ENCODE data around the gene TUBGCP5.
"Not testable (repeated sequence)": the region's sequence is repeated elsewhere in the genome, so short reads cannot be mapped to it uniquely, and the experiment has no call there.

TUBGCP5 gene

DNA sequence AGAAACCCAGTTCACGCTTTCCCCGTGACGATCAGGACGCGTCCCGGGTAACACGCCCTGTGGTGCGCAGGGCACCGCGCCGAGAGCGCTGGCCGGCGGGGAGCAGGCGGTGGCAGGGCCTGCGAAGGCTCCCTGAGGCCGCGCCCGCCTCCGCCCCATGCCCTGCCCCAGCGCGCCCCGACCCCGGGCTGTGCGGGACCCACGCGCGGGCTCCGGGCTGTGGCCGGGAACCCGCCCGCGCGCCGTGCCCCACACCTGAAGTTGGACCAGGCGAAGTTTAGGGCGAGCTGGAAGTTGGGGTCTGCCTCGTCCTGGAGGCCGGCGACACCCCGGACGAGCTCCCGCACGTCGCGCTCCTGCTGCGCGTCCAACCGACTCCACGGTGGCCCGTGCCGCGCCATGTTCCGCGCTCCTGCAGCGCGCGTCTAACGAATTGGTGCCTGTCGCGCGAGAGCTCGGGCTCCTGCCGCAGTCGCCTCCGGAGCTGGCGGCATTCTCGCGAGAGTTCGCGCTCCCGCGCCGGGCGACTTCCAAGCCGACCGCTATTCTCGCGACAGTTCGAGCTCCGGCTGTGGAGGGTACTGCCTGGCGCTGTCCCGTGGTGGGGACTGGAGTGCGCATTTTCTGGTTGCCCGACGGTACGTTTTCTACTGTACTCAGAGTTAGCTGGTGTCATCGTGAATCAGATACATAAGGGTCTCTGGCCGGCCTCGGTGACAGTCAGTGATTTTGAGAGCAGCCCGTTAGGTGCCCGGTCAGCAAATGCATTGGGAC lies at the start of gene TUBGCP5:
TUBGCP5 (minus strand) TSS at position 427 of the 774 bp plus-strand sequence; CDS start at position 401, 26 bp downstream.
- DNase-seq (ENCODE audit: low spot score) = peak; percentile 94

DNA sequence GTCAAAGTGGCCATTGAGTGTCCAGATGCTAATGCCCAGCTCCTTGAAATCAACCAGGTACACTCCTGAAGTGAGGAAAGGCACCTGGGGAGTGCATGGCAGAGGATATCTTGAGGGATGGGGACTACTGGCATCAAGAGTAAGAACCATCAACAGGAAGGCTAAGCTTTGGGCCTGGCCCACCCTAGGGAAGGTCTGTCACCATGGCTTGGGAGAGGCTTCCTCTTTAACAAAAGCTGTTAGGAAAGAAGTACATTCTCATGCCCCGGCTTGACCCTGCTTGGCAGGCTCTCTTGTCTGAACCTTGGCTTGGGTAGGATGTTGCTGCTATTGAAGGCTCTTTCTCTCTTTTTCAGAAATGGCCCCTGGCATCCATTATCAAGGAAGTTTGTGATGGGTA lies 43.7 kb upstream of the TUBGCP5 start:
- no peak for DNase-seq (ENCODE audit: low spot score)

DNA sequence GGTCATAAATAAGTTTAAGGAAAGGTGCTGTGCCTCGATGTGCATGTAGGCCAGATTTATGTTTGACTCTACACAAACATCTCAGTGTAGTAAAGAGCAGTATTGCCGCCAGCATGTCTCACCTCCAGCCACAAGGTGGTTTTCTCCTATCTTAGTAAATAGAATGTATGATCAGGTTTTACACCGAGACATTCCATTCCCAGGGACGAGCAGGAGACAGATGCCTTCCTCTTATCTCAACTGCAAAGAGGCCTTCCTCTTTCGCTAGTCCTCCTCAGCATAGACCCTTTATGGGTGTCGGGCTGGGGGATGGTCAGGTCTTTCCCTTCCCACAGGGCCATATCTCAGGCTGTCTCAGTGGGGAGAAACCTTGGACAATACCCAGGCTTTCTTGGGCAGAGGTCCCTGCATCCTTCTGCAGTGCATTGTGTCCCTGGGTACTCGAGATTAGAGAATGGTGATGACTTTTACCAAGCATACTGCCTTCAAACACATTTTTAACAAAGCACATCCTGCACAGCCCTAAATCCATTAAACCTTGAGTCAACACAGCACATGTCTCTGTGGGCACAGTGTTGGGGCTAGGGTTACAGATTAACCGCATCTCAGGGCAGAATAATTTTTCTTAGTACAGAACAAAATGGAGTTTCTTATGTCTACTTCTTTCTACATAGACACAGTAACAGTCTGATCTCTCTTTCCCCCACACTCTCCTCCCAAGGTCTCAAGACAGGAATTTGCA lies 42.8 kb upstream of the TUBGCP5 start:
- DNase-seq (ENCODE audit: low spot score) = not testable (repeated sequence)

DNA sequence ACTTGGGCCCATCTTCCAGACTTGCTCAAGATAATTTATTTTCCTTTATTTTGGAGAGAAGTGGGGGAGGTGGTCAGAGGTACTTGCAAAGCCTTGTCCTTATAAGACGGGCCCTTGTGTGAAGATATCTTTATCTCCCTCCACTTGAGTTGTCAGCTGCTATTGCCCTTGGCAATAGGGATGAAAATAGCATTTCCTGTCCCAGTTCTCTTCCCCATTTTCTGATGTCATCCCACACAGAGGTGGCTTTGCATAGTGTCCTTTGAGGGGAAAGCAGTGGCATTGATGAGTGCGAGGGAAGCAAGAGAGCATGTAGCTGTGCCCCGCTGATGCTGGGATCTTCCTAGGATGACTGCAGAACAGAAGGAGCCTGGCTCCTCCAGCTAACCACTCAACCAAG lies 41.9 kb upstream of the TUBGCP5 start:
- peak; percentile 27 for DNase-seq (ENCODE audit: low spot score)

DNA sequence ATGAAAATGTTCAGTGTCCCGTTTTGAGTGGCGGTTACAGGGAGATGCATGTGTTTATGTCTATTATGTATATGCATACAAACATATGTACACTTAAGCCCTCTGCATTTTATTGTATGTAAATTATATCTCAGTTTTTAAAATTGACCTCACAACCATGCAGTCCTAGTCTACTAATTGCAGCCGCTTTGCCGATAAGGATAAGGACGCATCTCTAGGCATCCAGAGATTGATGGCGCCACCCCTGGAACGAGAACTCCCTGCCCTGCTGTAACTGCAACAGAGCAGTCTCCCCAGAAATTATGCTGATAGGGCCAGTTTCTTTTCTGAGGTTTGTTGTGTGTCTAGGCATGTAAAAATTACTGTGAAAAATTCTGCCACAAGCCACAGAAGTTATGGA lies 40.4 kb upstream of the TUBGCP5 start:
- DNase-seq (ENCODE audit: low spot score) = no peak

DNA sequence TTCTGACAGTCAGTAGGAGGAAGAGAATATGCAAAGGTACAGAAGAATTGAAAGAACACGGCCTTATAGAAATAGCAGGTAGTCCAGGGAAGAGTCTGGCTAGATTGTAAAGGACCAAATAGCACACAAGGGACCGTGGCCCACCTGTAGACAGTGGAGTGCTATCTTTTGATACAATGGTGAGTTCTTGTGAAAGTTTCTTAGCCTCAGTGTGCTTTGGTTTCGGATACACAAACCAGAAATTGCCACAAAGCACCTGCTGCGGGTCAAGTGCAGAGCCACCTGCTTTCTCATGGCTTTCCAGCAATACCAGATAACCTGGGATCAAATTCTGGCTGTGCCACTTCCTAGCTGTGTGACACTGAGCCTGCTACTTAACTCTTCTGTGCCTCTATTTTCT lies 36.6 kb upstream of the TUBGCP5 start:
- DNase-seq (ENCODE audit: low spot score) = no peak

DNA sequence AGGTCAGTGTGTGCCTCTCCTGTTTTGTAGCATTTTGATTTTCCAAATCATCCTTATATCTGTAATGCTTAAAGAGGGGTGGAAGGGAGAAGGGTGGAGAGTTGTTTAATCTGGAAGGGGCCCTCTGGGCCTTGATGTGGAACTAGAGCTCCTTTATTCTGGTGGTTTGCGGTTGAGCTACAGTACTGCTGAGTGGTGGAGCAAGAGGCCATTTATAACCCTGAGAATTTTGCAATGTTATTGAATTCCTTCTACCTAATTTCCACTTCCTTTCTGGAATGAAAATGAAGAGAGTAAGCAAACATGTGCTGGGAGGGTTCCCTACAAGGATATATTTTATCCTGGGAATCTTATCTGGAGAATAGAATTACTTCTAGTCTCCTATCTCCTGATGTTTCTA lies 35.3 kb upstream of the TUBGCP5 start:
- no peak for DNase-seq (ENCODE audit: low spot score)

DNA sequence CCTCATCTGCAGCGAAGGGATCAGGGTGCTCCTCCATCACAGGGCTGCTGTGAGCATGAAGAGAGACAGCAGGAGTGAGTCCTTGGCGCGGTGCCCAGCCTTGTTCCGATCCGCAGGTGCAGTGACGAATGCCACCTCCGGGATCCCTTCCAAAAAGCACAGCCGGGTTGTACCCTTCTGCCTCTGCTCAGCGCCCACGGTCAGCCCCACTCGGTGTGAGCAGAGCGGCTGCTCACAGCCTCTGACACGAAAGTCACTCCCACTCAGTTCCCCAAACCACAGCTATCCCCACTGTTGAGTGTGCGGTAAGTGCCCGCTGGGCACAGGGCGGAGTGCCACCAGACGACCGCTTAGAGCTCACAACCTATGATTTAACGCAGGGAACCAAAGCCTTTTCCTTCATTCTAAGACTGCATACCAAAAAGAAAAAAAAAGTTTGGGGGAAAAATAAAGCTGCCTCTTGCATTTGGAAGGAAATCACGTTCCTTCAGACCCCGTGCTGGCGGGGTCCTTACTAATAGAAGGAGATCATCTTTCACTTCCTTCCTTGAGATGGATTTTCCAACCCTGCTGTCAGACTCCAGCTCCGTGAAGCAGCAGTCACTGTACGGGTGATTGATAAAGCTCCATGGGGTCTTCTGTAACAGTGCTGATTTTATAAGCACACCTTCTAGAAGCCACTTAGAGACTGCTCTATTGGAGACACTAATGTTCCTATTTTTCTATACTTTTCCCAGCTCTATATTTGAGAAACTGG lies 34.7 kb upstream of the TUBGCP5 start:
- DNase-seq (ENCODE audit: low spot score) = peak; percentile 23

DNA sequence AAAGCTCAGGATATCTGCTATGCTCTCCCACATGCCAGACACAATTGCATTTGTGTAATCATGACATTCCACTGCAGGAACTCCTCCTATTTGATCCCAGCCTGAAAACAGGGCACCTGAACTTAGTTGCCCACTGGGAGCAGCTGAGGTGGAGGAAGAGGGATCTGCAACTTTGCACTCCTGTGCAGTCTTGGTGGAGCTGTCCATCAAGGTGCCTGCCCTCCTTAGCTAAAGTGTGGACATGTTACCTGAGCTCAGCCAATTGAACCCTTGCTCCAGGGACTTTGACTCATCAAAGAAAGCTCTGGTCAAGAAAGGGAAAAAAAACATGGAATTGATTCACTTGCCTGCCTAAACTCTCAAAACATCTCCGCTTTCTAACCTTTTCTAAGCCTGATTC lies 33.3 kb upstream of the TUBGCP5 start:
- no peak for DNase-seq (ENCODE audit: low spot score)

DNA sequence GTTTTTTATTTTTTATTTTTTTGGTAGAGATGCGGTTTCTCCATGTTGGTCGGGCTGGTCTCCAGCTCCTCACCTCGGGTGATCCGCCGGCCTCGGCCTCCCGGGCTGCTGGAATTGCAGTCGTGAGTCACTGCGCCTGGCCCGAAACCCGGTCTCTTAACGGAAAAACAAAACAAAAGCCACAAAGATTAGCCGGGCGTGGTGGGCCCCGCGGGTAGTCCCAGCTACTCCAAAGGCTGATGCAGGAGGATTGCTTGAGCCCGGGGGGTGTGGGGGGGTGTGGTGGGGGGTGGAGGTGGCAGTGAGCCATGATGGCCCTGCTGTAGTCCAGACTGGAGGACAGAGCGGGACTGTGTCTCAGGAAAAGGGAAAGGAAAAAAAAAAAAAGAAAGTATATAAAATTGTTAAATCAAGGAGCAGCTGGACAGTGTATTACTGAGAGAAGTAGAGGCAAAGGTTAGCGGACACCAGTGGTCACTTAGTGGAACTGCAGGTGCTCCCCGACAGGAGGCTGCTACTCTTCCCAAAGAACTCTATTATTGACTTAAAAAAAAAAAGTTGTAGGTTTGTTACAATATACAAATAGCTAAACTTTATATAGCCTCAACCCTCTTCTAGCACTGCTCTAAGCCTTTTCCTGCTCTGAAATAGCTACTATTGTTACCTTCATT lies 30.3 kb upstream of the TUBGCP5 start:
- DNase-seq (ENCODE audit: low spot score) = no peak

DNA sequence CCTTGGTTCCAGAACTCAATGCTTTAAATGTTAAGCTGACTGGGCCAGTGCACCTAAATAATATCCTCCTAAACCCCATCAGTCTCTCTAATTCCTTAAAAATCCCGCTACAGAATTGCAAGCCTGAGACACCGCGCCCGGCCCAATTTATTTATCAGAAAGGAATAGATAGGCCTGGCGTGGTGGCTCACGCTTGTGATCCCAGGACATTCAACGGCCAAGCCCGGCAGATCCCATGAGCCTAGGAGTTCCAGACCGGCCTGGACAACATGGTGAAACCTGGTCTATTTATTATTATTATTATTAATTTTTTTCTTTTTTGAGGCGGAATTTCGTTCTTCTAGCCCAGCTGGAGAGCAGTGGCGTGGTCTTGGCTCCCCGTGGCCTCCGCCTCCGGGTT lies 28.0 kb upstream of the TUBGCP5 start:
- no peak for DNase-seq (ENCODE audit: low spot score)

DNA sequence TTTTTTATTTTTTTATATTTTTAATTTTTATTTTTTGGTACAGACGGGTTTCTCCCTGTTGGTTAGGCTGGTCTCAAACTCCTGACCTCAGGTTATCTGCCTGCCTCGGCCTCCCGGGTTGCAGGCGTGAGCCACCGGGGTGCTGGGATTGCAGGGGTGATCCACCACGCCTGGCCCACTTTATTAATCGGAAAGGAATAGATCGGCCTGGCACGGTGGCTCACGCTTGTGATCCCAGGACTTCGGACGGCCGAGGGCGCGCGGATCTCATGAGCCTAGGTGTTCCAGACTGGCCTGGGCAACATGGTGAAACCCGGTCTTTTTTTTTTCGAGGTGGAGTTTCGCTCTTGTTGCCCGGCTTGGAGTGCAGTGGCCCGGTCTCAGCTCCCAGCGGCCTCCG lies 26.5 kb upstream of the TUBGCP5 start:
- DNase-seq (ENCODE audit: low spot score) = no peak

DNA sequence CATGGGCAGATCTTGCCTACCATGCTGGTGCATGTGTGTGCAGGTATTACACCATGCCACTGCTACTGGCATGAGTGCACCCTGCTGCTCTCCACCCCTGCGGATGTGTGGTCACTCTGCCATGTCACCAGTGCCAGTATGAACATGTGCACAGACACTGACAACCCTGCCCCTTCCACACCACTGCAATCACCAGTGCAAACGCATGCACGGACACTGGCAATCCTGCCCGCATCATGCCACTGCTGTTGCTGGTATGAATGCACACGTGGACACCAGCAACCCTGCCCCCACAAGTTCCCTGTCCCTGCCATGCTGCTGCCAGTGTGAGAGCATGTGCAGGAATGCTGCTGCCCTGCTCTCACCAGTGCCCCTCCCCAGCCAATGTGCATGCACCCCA lies 24.8 kb upstream of the TUBGCP5 start:
- DNase-seq (ENCODE audit: low spot score) = no peak

DNA sequence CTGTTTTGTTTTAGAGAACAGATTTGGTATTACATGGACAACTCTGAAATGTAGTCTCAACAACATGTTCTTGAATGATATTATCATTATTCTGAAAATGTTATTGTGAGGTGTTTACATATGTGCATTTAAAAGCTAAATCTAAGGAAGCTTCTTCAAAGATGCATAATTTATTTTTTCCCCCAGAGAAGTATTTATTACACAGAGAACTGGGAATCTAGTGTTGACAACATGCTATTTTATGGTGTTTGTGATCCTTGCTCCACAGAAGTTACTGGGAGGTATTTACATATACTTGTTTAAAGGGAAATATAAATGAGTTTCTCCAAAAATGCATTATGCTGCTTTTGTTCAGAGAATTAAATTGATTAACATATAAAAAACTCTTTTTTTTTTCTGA lies 18.3 kb upstream of the TUBGCP5 start:
- no peak for DNase-seq (ENCODE audit: low spot score)

DNA sequence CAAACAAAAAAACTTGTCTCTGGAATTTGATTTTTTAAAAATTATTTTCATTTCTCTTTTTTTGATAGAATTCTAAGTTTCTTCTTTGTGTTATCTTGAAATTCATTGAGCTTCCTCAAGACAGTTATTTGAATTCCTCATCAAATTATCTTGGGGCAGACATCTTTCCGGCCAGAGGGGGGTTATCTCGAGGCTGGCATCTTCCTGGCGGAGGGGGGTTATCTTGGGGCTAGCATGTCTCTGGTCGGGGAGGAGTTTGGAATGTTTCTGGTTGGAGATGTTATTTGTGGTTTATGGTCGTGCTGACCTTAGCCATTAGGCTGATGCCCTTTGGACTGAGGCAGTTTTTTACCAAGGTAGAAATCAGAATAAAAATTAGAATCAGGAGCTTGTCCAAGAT lies 15.9 kb upstream of the TUBGCP5 start:
- no peak for DNase-seq (ENCODE audit: low spot score)

DNA sequence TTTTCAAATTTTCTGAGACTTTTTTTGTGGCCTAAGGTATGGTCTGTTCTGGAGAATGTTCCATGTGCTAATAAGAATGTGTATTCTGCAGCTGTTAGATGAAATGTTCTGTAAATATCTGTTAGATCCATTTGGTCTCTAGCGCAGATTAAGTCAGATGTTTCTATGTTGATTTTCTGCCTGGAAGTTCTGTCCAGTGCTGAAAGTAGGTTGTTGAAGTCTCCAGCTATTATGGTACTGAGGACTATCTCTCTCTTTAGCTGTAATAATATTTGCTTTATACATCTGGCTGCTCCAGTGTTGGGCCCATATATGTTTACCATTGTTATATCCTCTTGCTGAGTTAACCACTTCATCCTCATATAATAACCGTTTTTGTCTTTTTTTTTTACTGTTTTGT lies 13.2 kb upstream of the TUBGCP5 start:
- no peak for DNase-seq (ENCODE audit: low spot score)

DNA sequence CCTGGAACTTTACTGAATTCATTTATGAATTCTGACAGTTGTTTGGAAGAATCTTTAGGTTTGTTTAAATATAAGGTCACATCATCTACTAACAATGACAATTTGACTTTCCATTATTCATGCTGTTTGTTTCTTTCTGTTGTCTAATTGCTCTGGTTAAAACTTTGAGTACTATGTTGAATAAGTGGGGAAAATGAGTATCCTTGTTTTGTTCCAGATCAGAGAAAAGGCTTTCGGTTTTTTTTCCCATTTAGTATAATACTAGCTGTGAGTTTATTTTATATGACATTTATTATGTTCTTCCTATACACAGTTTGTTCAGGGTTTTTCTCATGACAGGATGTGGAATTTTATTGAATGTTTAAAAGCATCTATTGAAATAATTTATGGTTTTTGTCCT lies 11.3 kb upstream of the TUBGCP5 start:
- no peak for DNase-seq (ENCODE audit: low spot score)

DNA sequence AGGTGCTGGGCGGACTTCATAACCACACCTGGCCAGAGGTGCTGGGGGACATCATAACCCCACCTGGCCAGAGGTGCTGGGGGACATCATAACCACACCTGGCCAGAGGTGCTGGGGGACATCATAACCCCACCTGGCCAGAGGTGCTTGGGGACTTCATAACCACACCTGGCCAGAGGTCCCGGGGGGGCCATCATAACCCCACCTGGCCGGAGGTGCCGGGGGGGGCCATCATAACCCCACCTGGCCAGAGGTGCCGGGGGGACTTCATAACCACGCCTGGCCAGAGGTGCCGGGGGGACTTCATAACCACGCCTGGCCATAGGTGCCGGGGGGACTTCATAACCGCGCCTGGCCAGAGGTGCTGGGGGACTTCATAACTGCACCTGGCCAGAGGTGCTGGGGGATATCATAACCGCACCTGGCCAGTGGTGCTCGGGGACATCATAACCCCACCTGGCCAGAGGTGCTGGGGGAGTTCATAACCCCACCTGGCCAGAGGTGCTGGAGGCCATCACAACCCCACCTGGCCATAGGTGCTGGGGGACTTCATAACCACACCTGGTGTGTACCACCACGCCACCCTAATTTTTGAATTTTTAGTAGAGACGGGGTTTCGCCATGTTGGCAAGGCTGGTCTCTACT lies 10.7 kb upstream of the TUBGCP5 start:
- no peak for DNase-seq (ENCODE audit: low spot score)

DNA sequence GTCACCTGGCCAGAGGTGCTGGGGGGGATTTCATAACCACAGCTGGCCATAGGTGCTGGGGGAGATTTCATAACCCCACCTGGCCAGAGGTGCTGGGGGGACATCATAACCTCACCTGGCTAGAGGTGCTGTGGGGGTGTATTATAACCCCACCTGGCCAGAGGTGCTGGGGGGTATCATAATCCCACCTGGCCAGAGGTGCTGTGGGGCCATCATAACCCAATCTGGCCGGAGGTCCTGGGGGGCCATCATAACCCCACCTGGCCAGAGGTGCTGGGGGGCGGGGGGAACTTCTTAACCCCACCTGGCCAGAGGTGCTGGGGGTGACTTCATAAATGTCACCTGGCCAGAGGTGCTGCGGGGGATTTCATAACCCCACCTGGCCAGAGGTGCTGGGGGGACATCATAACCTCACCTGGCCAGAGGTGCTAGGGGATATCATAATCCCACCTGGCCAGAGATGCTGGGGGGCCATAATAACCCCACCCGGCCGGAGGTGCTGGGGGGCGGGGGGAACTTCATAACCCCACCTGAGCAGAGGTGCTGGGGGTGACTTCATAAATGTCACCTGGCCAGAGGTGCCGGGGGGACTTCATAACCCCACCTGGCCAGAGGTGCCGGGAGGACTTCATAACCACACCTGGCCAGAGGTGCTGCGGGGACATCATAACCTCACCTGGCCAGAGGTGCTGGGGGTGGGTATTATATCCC lies 9.4 kb upstream of the TUBGCP5 start:
- not testable (repeated sequence) for DNase-seq (ENCODE audit: low spot score)

DNA sequence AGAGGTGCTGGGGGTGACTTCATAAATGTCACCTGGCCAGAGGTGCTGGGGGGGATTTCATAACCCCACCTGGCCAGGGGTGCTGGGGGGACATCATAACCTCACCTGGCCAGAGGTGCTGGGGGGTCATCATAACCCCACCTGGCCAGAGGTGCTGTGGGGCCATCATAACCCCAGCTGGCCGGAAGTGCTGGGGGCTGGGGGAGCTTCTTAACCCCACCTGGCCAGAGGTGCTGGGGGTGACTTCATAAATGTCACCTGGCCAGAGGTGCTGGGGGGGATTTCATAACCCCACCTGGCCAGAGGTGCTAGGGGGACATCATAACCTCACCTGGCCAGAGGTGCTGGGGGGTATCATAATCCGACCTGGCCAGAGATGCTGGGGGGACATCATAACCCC lies 4.6 kb upstream of the TUBGCP5 start:
- DNase-seq (ENCODE audit: low spot score) = not testable (repeated sequence)

DNA sequence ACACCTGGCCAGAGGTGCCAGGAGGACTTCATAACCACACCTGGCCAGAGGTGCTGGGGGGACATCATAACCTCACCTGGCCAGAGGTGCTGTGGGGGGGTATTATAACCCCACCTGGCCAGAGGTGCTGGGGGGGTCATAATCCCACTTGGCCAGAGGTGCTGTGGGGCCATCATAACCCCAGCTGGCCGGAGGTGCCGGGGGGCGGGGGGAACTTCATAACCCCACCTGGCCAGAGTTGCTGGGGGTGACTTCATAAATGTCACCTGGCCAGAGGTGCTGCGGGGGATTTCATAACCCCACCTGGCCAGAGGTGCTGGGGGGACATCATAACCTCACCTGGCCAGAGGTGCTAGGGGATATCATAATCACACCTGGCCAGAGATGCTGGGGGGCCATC lies 4.2 kb upstream of the TUBGCP5 start:
- DNase-seq (ENCODE audit: low spot score) = not testable (repeated sequence)
